T-helper 9 cell (primary cell): ENCODE data around the gene CLP1.

Source experiments
- DNase-seq: peaks from one replicate; pipeline ENCODE4 v3.0.0-alpha.2; 2020

The CLP1 gene

DNA sequence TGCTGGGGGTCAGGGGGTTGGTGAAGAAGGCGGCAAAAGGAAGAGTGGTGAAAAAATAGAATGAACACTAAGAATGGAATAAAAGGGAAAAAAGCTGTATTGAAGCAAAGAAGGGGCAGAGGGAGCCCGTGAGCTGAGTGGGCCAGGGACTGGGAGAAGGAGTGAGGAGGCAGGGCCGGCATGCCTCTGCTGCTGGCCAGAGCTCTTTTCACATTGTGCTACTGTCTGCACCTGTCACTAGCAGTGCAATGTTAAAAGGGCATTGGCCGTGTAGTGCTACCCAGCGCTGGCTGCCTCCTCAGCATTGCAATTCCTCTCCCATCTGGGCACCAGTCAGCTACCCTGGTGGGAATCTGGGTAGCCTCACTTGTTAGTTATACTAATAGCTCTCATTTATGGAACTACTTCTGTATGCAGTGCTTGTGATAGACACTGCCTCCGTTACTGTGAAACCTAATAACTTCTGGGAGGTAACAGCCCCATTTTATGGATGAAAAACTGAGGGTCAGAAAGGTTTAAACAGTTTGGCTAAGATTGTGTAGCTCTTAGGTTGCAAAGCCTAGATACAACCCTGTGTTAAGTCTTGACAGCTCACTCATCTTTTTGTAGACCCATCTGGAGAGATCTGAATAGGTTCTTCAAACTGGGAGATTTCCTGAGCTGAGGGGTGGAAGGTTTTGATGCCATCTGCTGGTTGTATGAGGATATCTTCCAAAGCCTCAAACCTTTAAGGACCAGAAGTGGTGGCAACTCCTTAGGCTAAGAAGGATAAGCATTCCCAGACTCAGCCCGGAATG is 16.4 kb upstream of the CLP1 start:
- no peak for DNase-seq

DNA sequence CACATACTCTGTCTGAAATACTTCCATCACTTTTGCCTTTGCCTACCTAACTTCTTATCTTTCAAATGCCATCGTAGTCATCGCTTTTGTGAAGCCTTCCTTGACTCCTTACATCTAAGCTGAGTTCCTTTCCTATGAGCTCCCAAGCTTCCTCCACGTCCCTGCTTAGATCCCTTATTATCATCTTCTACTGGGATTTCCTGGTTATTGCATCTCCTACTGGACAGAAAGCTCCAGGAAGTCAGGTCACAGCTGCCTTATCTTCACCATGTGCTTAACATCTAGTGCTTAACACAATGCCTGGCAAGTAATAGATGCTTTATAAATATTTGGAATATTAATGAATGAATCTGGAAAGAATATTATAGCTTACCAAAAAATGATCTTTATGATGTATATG is 13.8 kb upstream of the CLP1 start:
- DNase-seq, result no peak

GRCh38 chr11:57644748-57645688 is 12.5 kb upstream of the CLP1 start:
- peak; percentile 79 for DNase-seq

GRCh38 chr11:57645689-57646085 is 11.9 kb upstream of the CLP1 start:
- DNase-seq, result no peak

GRCh38 chr11:57646194-57646798 is 11.3 kb upstream of the CLP1 start:
- no peak for DNase-seq

DNA sequence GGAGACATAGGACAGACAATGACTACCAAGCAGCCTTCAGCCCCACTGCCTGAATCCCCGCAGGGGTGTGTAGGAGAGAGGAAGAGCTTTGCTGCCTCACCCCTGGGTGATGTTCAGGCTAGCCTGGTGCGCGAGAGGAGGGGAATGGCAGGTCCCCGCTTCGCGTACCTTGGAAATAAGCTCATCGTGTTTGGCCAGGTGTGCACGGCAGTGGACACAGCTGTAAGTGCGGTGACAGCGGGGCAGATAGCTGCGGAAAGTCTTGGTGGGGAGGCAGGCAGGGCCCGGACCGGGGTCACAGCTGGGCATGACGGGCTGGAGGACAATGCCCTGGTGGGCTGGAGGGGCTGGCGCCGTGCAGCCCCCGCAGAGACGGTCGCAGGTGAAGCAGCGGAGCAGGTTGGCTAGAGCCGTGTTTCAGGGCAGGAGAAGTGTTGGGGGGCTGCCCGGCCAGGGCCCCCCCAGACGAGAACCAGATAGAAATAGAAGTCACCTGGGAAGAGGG is 10.7 kb upstream of the CLP1 start:
- no peak for DNase-seq

- DNase-seq, result no peak
These were observed 10.2 kb upstream of the CLP1 start for GRCh38 chr11:57647372-57647771.

DNA sequence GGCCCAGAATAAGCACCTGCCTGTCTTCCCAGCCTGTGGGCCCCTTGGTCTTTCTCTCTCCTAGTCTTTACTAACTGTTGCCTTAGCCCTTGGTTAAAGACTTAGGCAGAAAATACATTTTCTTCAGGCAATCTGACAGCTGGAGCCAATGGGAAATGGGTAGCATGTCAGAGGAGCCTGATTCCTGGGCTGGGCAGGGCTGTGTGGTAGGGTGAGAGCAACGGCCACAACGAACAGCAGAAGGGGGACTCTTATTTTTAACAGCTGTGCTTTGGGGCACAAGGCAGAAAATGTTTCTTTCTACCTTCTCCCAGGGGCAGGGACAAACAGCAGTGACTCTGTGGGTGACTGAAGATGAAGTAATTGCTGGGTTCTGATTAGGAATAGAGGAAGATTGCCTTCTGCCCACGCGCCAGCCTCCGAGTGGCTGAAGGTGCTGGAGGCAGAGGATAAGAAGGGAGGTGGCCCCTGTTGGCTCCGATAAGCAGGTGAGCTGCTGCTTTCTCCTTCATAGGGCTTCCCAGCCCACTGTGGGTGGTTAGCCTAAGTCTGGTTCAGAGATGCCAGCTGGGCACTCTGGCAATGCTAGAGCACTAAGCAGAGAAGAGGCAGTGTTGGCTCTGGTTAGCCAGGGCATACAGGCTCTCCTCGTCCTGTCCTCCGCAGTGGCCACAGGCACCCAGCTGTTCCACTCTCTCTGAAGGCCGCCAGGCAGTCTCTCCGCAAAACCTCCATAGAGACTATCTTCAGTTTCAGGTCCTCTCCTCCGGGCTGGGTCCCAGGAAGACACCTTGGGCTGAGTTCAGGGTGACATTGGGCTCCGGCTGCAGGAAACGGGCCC is 9.4 kb upstream of the CLP1 start:
- DNase-seq, result no peak

DNA sequence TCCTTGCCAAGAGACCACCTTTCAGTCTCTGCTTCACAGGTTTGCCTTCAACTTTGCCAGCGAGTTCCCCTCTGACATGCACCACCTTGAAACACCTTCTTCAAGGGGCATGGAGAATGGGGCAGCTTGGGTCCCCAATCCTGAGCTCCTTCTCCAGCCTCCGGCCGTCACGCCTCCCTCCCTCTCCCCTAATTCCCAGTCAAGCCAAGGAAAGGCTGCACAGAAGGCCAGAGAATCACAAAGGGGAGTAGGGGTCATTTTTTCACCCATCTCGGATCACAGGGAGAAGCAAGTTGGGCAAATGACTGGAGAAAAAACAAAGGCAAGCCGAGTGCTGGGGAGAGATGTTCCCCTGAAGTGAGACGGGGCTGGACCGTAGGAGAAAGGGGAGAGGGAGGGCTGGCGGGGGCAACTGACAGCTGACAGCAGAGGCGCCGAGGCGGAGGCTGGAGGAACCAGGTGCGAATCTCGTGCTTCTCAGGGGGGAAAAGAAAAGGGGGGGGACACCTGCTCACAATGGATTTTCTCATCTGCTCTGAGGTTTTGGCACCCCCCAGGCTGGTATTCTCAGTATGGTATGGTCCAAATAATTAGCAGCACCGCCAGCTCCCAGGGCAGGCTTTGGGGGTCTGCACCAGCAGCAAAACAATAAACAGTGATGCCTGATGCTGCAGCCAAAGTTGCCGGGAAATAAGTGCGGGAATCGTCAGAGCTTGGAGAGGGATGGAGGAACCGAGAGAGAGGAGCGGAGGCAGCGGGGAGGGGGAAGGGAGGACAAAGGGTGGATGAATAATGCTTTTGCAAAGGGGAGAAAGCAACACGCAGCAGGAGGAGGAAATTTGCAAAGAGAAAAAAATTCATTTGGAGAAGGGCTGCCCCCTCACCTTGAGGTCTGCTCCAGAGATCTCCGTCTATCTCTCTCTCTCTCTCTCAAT is 8.5 kb upstream of the CLP1 start:
- no peak for DNase-seq

DNA sequence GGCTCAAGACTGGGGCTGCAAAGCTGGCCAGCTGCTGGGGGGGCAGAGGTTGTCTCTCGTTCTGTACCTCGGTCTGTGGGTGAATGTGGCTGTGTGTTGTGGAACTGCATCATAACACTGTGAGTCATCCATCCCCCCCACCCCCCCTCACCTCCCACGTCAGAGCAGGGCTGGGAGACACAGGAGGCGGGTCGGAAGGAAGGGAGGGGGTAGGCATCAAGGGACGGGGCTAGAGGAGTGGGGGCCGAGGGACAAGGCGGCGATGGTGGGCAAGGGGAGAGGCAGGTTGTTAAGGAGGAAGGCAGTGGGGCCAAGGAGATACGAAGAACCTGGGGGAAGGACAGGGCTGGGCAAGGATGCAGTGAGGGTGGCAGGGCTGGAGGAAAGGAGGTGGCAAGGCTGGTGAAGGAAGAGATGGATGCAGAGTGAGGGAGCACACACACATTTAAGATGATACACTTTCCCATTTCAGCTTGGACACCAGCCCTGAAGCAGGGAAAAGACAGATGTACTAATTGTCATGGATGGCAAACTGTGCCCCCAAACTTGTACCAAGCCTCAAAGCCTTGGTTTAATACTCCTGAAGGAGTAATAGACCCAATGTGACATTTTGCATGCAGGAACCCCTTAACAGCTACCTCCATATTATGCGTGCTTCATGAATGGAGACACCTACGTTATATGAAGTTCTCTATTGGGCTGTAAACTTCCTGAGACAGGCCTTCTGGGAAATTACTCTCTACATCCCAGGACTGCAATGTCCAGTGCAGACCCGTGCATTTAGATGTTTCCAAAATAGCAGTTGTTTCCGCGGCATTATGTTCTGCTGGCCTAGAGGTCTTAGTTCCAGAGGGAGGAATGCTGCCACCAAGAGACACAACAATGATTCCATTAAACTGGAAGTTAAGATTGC is 7.5 kb upstream of the CLP1 start, which contains the start of gene YPEL4:
Gene YPEL4, minus strand, starts transcription at position 87 of the 913 bp plus-strand sequence. CDS start 2,805 bp downstream, outside the sequence.
- DNase-seq, result peak; percentile 66

DNA sequence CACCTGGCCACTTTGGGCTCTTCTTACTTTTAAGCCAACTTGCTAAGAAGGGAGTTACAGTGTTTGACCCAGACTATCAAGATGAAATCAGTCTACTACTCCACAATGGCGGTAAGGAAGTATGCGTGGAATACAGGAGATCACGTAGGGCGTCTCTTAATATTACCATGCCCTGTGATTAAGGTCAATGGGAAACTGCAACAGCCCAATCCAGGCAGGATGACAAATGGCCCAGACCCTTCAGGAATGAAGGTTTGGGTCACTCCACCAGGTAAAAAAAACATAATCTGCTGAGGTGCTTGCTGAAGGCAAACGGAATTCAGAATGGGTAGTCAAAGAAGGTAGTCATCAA is 6.8 kb upstream of the CLP1 start:
- DNase-seq, result no peak

DNA sequence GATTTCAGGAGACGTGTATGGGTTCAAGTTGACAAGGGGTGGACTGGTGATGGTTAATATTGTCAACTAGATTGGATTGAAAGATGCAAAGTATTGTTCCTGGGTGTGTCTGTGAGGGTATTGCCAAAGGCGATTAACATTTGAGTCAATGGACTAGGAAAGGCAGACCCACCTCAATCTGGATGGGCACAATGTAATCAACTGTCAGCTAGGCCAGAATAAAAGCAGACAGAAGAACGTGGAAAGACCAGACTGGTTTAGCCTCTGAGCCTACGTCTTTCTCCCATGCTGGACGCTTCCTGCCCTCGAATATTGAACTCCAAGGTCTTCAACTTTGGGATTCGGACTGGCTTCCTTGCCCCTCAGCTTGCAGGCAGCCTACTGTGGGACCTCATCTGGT is 6.2 kb upstream of the CLP1 start:
- DNase-seq, result no peak

- DNase-seq, result peak; percentile 26
These were observed 5.3 kb upstream of the CLP1 start for GRCh38 chr11:57652230-57652629.

DNA sequence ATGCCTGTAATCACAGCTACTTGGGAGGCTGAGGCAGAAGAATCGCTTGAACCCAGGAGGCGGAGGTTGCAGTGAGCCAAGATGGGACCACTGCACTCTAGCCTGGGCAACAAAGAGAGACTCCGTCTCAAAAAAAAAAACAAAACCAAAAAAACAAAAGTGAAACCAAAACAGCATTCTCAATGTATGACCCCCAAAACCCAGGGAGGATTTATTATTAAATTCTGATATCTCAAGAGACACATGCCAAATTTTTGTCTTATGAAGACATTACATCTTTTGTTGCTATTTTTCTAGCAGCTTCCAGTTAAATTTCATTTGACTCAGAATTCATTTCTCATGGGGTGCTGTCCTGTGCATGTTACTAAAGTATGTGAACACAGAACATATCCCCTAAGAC is 4.9 kb upstream of the CLP1 start:
- no peak for DNase-seq

DNA sequence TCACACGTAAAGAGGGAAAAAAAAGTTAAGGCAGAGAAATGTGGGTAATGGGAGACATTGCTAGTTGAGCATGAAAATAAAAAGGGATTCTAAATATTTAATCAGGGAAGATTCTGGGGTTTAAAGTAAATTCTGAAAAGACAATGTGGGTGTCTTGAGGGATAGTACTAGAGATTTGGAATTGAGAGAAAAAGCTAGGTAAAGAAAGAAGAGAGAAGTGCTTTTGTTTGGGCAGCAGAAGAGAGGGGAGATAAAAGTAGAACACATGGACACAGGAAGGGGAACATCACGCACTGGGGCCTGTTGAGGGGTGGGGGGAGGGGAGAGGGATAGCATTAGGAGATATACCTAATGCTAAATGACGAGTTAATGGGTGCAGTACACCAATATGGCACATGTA is 4.4 kb upstream of the CLP1 start:
- no peak for DNase-seq

GRCh38 chr11:57656885-57657193 is 723 bp upstream of the CLP1 start:
- no peak for DNase-seq

DNA sequence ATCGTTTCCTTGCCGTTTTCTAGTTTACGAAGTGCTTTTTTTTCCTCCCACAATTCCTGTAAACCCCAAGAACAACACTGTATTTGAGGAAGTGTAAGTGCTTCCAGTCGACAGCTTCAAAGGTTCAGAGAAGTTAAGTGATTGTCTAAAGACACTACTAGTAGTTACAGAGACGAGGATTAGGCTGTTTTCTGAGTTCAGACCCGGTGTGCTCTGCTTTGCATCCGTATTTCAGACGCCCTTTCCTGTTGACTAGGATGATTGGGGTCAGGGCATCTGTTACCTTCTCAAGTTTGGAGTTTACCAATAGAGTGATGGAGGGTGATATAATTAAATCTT is 430 bp downstream of the CLP1 start:
- no peak for DNase-seq

DNA sequence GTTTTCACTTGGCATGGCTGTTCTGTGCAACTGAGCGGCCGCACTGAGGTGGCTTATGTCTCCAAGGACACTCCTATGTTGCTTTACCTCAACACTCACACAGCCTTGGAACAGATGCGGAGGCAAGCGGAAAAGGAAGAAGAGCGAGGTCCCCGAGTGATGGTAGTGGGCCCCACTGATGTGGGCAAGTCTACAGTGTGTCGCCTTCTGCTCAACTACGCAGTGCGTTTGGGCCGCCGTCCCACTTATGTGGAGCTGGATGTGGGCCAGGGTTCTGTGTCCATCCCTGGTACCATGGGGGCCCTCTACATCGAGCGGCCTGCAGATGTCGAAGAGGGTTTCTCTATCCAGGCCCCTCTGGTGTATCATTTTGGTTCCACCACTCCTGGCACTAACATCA is 2.1 kb downstream of the CLP1 start:
- no peak for DNase-seq

GRCh38 chr11:57662893-57663292 is 5.3 kb downstream of the CLP1 start:
- no peak for DNase-seq

DNA sequence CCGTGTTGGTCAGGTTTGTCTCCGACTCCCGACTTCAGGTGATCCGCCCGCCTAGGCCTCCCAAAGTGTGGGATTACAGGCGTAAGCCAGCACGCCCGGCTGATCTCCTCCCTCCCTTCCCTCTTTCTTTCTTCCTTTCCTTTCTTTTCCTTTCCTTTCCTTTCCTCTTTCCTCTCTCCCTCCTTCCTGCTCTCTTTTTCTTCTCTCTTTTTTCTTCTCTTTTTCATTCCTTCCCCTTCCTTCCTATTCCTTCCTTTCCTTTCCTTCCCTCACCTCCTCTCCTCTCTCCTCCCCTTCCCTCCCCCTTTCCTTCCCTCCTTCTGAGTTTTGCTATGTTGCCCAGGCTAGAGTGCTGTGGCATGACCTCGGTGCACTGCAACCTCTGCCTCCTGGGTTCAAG is 6.4 kb downstream of the CLP1 start:
- DNase-seq, result no peak
